NCI-H2171 (cell line): ENCODE data around the gene OOSP4B.
"Not testable (repeated sequence)": the region's sequence is repeated elsewhere in the genome, so short reads cannot be mapped to it uniquely, and the experiment has no call there.

ENCODE experiments used
- DNase-seq: peaks from one replicate; lab custom pipeline; 2025; lab: John Stamatoyannopoulos, UW

OOSP4B gene

GRCh38 chr11:60016881-60017280, at the start of gene OOSP4B:
TSS of gene OOSP4B (plus strand) at chr11:60017181.
- no peak for DNase-seq

GRCh38 chr11:59967677-59968394, 49.1 kb upstream of the OOSP4B start:
- DNase-seq = no peak

- DNase-seq = no peak
Measured at GRCh38 chr11:59968395-59968783, 48.6 kb upstream of the OOSP4B start.

- DNase-seq = no peak
Measured at GRCh38 chr11:59973097-59973496, 43.9 kb upstream of the OOSP4B start.

GRCh38 chr11:59981106-59981770, 35.7 kb upstream of the OOSP4B start:
- DNase-seq = no peak

GRCh38 chr11:59982037-59982436, 34.9 kb upstream of the OOSP4B start:
- not testable (repeated sequence) for DNase-seq

- no peak for DNase-seq
Measured at GRCh38 chr11:59983212-59983611, 33.8 kb upstream of the OOSP4B start.

- no peak for DNase-seq
Measured at GRCh38 chr11:59984368-59984767, 32.6 kb upstream of the OOSP4B start.

GRCh38 chr11:59990421-59990820, 26.6 kb upstream of the OOSP4B start:
- DNase-seq = no peak

GRCh38 chr11:59992425-59992824, 24.6 kb upstream of the OOSP4B start:
- no peak for DNase-seq

- DNase-seq = no peak
Measured at GRCh38 chr11:59997800-59998199, 19.2 kb upstream of the OOSP4B start.

GRCh38 chr11:59999691-60000090, 17.3 kb upstream of the OOSP4B start:
- DNase-seq = no peak

GRCh38 chr11:60003729-60004128, 13.3 kb upstream of the OOSP4B start:
- DNase-seq = no peak

GRCh38 chr11:60005360-60005759, 11.6 kb upstream of the OOSP4B start:
- DNase-seq = no peak

- DNase-seq = no peak
Measured at GRCh38 chr11:60018058-60018457, 1.1 kb downstream of the OOSP4B start.

GRCh38 chr11:60020376-60020775, 3.4 kb downstream of the OOSP4B start:
- DNase-seq = not testable (repeated sequence)

- no peak for DNase-seq
Measured at GRCh38 chr11:60029015-60029632, 12.1 kb downstream of the OOSP4B start.

- no peak for DNase-seq
Measured at GRCh38 chr11:60040109-60040508, 23.1 kb downstream of the OOSP4B start, which contains the start of gene OOSP2. TSS of gene OOSP2 (plus strand) at chr11:60040409. CDS start at chr11:60040460, 51 bp downstream.

- DNase-seq = not testable (repeated sequence)
Measured at GRCh38 chr11:60050422-60050821, 33.4 kb downstream of the OOSP4B start.

GRCh38 chr11:60050839-60051238, 33.9 kb downstream of the OOSP4B start:
- DNase-seq = not testable (repeated sequence)

- DNase-seq = no peak
Measured at GRCh38 chr11:60056349-60056969, 39.5 kb downstream of the OOSP4B start, which contains the start of gene MS4A3. TSS of gene MS4A3 (plus strand) at chr11:60056665. CDS start at chr11:60061161, 4,496 bp downstream.

GRCh38 chr11:60059052-60059451, 42.1 kb downstream of the OOSP4B start:
- DNase-seq = no peak
